ENCODE measurements around the gene FAM193A.
"Not testable (repeated sequence)": the region's sequence is repeated elsewhere in the genome, so short reads cannot be mapped to it uniquely, and the experiment has no call there.

The FAM193A gene

DNA sequence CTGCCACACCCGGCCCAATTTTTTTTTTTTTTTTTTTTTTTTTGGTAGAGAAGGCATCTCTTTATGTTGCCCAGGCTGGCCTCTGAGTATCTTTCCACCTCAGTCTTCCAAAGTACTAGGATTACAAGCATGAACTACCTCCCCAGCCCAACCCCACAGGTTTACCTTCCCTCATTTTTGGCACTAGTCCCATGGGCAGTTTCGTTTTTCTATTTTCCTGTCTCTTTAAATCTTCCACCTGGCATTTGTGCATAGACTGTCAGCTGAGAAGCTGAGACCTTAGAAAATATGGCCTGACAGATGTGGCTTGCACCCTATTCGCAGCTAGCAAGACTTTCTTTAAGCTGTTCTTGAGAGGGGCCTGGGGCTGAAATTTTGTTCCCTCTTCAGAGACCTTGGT is 191.8 kb downstream of the FAM193A start:
- no peaks in the 10 kb centered on the region for H3K27me3 ChIP-seq (ENCODE audit: control insufficient read depth in 1 of 2, insufficient read depth in 2 of 2, low read length in 2 of 2)
- no peak overlapping the region for H3K9ac ChIP-seq (ENCODE audit: low read depth in 1 of 2, low read length in 2 of 2)
- no peak overlapping the region for H3K27ac ChIP-seq (ENCODE audit: low read depth, low read length)
- H3K9me3 ChIP-seq (ENCODE audit: control insufficient read depth in 1 of 2, low read length in 2 of 2) = no peaks in the 10 kb centered on the region
- H3K36me3 ChIP-seq (ENCODE audit: control insufficient read depth in 1 of 2, insufficient read depth in 2 of 2, low read length in 2 of 2) = peaks cover 19 to 30% of the 10 kb centered on the region in 2 donors
- no peaks in the 10 kb centered on the region for H3K4me1 ChIP-seq (ENCODE audit: control insufficient read depth in 1 of 2, insufficient read depth in 2 of 2, low read length in 2 of 2)
- H3K4me3 ChIP-seq (ENCODE audit: low read depth in 1 of 2, low read length in 2 of 2) = no peak overlapping the region

- no peak overlapping the region for H3K27ac ChIP-seq (ENCODE audit: low read depth, low read length)
These were observed 192.5 kb downstream of the FAM193A start for GRCh38 chr4:2728806-2729532.

DNA sequence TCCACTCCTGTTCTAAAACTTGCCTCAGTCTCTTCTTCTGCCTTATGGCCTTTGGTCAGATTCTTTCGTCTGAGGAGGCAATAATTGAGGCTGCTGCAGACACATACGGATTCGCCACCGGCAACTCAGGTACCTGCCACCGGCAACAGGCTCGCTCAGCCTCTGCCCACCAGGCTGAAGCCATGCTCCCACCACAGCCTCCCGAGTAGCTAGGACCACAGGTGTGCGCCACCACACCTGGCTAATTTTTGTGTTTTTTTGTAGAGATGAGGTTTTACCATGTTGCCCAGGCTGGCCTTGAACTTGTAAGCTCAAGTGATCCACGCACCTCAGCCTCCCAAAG is 193.1 kb downstream of the FAM193A start:
- Histone ChIP-seq H3K9me3 (ENCODE audit: control insufficient read depth in 1 of 2, low read length in 2 of 2) (no peaks in the 10 kb centered on the region), H3K36me3 (ENCODE audit: control insufficient read depth in 1 of 2, insufficient read depth in 2 of 2, low read length in 2 of 2) (peaks cover 27 to 37% of the 10 kb centered on the region in 2 donors), H3K4me3 (ENCODE audit: low read depth in 1 of 2, low read length in 2 of 2) (no peak overlapping the region), H3K4me1 (ENCODE audit: control insufficient read depth in 1 of 2, insufficient read depth in 2 of 2, low read length in 2 of 2) (no peaks in the 10 kb centered on the region), H3K27me3 (ENCODE audit: control insufficient read depth in 1 of 2, insufficient read depth in 2 of 2, low read length in 2 of 2) (no peaks in the 10 kb centered on the region), H3K9ac (ENCODE audit: low read depth in 1 of 2, low read length in 2 of 2) (no peak overlapping the region), H3K27ac (ENCODE audit: low read depth, low read length) (no peak overlapping the region)

More at GRCh38 chr4:2728806-2729532, 192.5 kb downstream of the FAM193A start:
- Histone ChIP-seq H3K27me3 (ENCODE audit: control insufficient read depth in 1 of 2, insufficient read depth in 2 of 2, low read length in 2 of 2) (no peaks in the 10 kb centered on the region), H3K36me3 (ENCODE audit: control insufficient read depth in 1 of 2, insufficient read depth in 2 of 2, low read length in 2 of 2) (peaks cover 26 to 35% of the 10 kb centered on the region in 2 donors), H3K9ac (ENCODE audit: low read depth in 1 of 2, low read length in 2 of 2) (no peak overlapping the region), H3K9me3 (ENCODE audit: control insufficient read depth in 1 of 2, low read length in 2 of 2) (no peaks in the 10 kb centered on the region), H3K4me3 (ENCODE audit: low read depth in 1 of 2, low read length in 2 of 2) (no peak overlapping the region), H3K4me1 (ENCODE audit: control insufficient read depth in 1 of 2, insufficient read depth in 2 of 2, low read length in 2 of 2) (no peaks in the 10 kb centered on the region)

DNA sequence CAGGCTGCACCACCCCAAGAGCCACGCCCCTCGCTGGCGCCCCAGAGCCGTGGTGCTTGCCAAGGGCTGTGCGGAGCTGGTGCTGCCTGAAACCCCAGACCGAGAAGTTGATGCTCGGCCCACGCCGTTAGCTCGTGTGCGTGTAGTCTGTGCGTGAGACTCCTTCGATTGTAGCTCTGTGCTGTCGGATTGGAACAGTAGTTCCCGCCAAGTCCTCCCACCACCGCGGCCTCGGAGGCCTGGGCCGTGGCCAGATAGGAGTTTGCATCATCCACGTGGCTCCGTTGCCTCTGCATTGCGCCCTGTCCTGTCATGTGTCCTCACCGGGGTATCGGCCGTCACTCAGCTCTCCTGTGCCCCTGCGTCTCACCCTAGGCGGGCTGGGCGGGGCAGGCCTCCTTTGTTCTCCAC is 195.5 kb downstream of the FAM193A start:
- no peak overlapping the region for H3K9ac ChIP-seq (ENCODE audit: low read depth in 1 of 2, low read length in 2 of 2)
- no peaks in the 10 kb centered on the region for H3K4me1 ChIP-seq (ENCODE audit: control insufficient read depth in 1 of 2, insufficient read depth in 2 of 2, low read length in 2 of 2)
- H3K27ac ChIP-seq (ENCODE audit: low read depth, low read length) = no peak overlapping the region
- no peaks in the 10 kb centered on the region for H3K27me3 ChIP-seq (ENCODE audit: control insufficient read depth in 1 of 2, insufficient read depth in 2 of 2, low read length in 2 of 2)
- peaks cover 27 to 39% of the 10 kb centered on the region in 2 donors for H3K36me3 ChIP-seq (ENCODE audit: control insufficient read depth in 1 of 2, insufficient read depth in 2 of 2, low read length in 2 of 2)
- H3K4me3 ChIP-seq (ENCODE audit: low read depth in 1 of 2, low read length in 2 of 2) = no peak overlapping the region
- no peaks in the 10 kb centered on the region for H3K9me3 ChIP-seq (ENCODE audit: control insufficient read depth in 1 of 2, low read length in 2 of 2)

- no peak overlapping the region for H3K9ac ChIP-seq (ENCODE audit: low read depth in 1 of 2, low read length in 2 of 2)
- peaks cover 27 to 39% of the 10 kb centered on the region in 2 donors for H3K36me3 ChIP-seq (ENCODE audit: control insufficient read depth in 1 of 2, insufficient read depth in 2 of 2, low read length in 2 of 2)
- H3K4me3 ChIP-seq (ENCODE audit: low read depth in 1 of 2, low read length in 2 of 2) = no peak overlapping the region
- H3K27me3 ChIP-seq (ENCODE audit: control insufficient read depth in 1 of 2, insufficient read depth in 2 of 2, low read length in 2 of 2) = no peaks in the 10 kb centered on the region
- H3K9me3 ChIP-seq (ENCODE audit: control insufficient read depth in 1 of 2, low read length in 2 of 2) = no peaks in the 10 kb centered on the region
- H3K4me1 ChIP-seq (ENCODE audit: control insufficient read depth in 1 of 2, insufficient read depth in 2 of 2, low read length in 2 of 2) = no peaks in the 10 kb centered on the region
- no peak overlapping the region for H3K27ac ChIP-seq (ENCODE audit: low read depth, low read length)
These were observed 196.1 kb downstream of the FAM193A start for GRCh38 chr4:2732526-2732925.

- no peak overlapping the region for H3K9ac ChIP-seq (ENCODE audit: low read depth in 1 of 2, low read length in 2 of 2)
- H3K27me3 ChIP-seq (ENCODE audit: control insufficient read depth in 1 of 2, insufficient read depth in 2 of 2, low read length in 2 of 2) = no peaks in the 10 kb centered on the region
- no peak overlapping the region for H3K27ac ChIP-seq (ENCODE audit: low read depth, low read length)
- no peak overlapping the region for H3K4me3 ChIP-seq (ENCODE audit: low read depth in 1 of 2, low read length in 2 of 2)
- peaks cover 27 to 39% of the 10 kb centered on the region in 2 donors for H3K36me3 ChIP-seq (ENCODE audit: control insufficient read depth in 1 of 2, insufficient read depth in 2 of 2, low read length in 2 of 2)
- H3K9me3 ChIP-seq (ENCODE audit: control insufficient read depth in 1 of 2, low read length in 2 of 2) = no peaks in the 10 kb centered on the region
- H3K4me1 ChIP-seq (ENCODE audit: control insufficient read depth in 1 of 2, insufficient read depth in 2 of 2, low read length in 2 of 2) = no peaks in the 10 kb centered on the region
These were observed 196.8 kb downstream of the FAM193A start for GRCh38 chr4:2733001-2733843.

- Histone ChIP-seq H3K9me3 (ENCODE audit: control insufficient read depth in 1 of 2, low read length in 2 of 2) (no peaks in the 10 kb centered on the region), H3K4me1 (ENCODE audit: control insufficient read depth in 1 of 2, insufficient read depth in 2 of 2, low read length in 2 of 2) (no peaks in the 10 kb centered on the region), H3K9ac (ENCODE audit: low read depth in 1 of 2, low read length in 2 of 2) (no peak overlapping the region), H3K4me3 (ENCODE audit: low read depth in 1 of 2, low read length in 2 of 2) (no peak overlapping the region), H3K27ac (ENCODE audit: low read depth, low read length) (no peak overlapping the region), H3K27me3 (ENCODE audit: control insufficient read depth in 1 of 2, insufficient read depth in 2 of 2, low read length in 2 of 2) (no peaks in the 10 kb centered on the region), H3K36me3 (ENCODE audit: control insufficient read depth in 1 of 2, insufficient read depth in 2 of 2, low read length in 2 of 2) (peaks cover 27 to 37% of the 10 kb centered on the region in 2 donors)
These were observed 197.6 kb downstream of the FAM193A start for GRCh38 chr4:2733844-2734574.

GRCh38 chr4:2734612-2735011 is 198.2 kb downstream of the FAM193A start:
- H3K9me3 ChIP-seq (ENCODE audit: control insufficient read depth in 1 of 2, low read length in 2 of 2) = no peaks in the 10 kb centered on the region
- no peaks in the 10 kb centered on the region for H3K27me3 ChIP-seq (ENCODE audit: control insufficient read depth in 1 of 2, insufficient read depth in 2 of 2, low read length in 2 of 2)
- H3K36me3 ChIP-seq (ENCODE audit: control insufficient read depth in 1 of 2, insufficient read depth in 2 of 2, low read length in 2 of 2) = peaks cover 27 to 31% of the 10 kb centered on the region in 2 donors
- no peak overlapping the region for H3K9ac ChIP-seq (ENCODE audit: low read depth in 1 of 2, low read length in 2 of 2)
- H3K4me3 ChIP-seq (ENCODE audit: low read depth in 1 of 2, low read length in 2 of 2) = no peak overlapping the region
- H3K4me1 ChIP-seq (ENCODE audit: control insufficient read depth in 1 of 2, insufficient read depth in 2 of 2, low read length in 2 of 2) = no peaks in the 10 kb centered on the region
- H3K27ac ChIP-seq (ENCODE audit: low read depth, low read length) = no peak overlapping the region

GRCh38 chr4:2735869-2736268 is 199.4 kb downstream of the FAM193A start:
- H3K4me3 ChIP-seq (ENCODE audit: low read depth in 1 of 2, low read length in 2 of 2) = no peak overlapping the region
- no peaks in the 10 kb centered on the region for H3K27me3 ChIP-seq (ENCODE audit: control insufficient read depth in 1 of 2, insufficient read depth in 2 of 2, low read length in 2 of 2)
- no peak overlapping the region for H3K27ac ChIP-seq (ENCODE audit: low read depth, low read length)
- H3K9ac ChIP-seq (ENCODE audit: low read depth in 1 of 2, low read length in 2 of 2) = no peak overlapping the region
- H3K9me3 ChIP-seq (ENCODE audit: control insufficient read depth in 1 of 2, low read length in 2 of 2) = no peaks in the 10 kb centered on the region
- H3K4me1 ChIP-seq (ENCODE audit: control insufficient read depth in 1 of 2, insufficient read depth in 2 of 2, low read length in 2 of 2) = no peaks in the 10 kb centered on the region
- peaks cover 27 to 29% of the 10 kb centered on the region in 2 donors for H3K36me3 ChIP-seq (ENCODE audit: control insufficient read depth in 1 of 2, insufficient read depth in 2 of 2, low read length in 2 of 2)

DNA sequence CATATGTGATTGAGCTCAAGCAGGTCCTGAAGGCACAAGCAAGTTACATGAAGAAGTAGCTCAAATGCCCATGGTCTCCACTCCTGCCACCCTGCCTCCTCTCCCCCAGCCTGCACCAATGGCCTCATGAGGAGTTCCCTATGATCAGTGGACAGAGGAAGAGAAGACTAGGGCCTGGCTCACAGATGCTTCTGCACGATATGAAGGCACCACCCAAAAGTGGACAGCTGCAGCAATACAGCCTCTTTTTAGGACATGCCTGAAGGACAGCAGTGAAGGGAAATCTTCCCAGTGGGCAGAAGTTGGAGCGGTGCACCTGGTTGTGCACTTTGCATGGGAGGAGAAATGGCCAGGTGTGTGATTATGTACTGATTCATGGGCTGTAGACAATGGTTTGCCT is 201.8 kb downstream of the FAM193A start:
- not testable (repeated sequence) for H3K9ac ChIP-seq (ENCODE audit: low read depth in 1 of 2, low read length in 2 of 2); H3K4me1 ChIP-seq (ENCODE audit: control insufficient read depth in 1 of 2, insufficient read depth in 2 of 2, low read length in 2 of 2); H3K27ac ChIP-seq (ENCODE audit: low read depth, low read length); H3K9me3 ChIP-seq (ENCODE audit: control insufficient read depth in 1 of 2, low read length in 2 of 2); H3K4me3 ChIP-seq (ENCODE audit: low read depth in 1 of 2, low read length in 2 of 2); H3K27me3 ChIP-seq (ENCODE audit: control insufficient read depth in 1 of 2, insufficient read depth in 2 of 2, low read length in 2 of 2)
- peaks cover 15 to 27% of the 10 kb centered on the region in 2 donors for H3K36me3 ChIP-seq (ENCODE audit: control insufficient read depth in 1 of 2, insufficient read depth in 2 of 2, low read length in 2 of 2)
